Left ventricle myocardium inferior (tissue), 1 donor: ENCODE measurements around the gene PLD2. TPM values are rescaled to one million over a fixed set of nuclear protein-coding genes. Genes with fewer than 3 reads are reported as not detected.

Source experiments
- DNase-seq: peaks from one replicate; pipeline ENCODE4 v3.0.0-alpha.2; 2020
- H3K27ac ChIP-seq: fragments of 200-600 bp; replicated peaks from 2 replicates; pipeline ENCODE4 v1.8.0; 2021
- H3K27me3 ChIP-seq: fragments of 200-600 bp; 2 replicates; pipeline ENCODE4 v1.8.0; 2021; ENCODE audit warnings: low read depth
- H3K36me3 ChIP-seq: fragments of 200-600 bp; 2 replicates; pipeline ENCODE4 v1.8.0; 2021
- H3K4me1 ChIP-seq: fragments of 200-600 bp; 2 replicates; pipeline ENCODE4 v1.8.0; 2021
- H3K4me3 ChIP-seq: fragments of 200-600 bp; 2 replicates; pipeline ENCODE4 v1.8.0; 2021; ENCODE audit warnings: mild to moderate bottlenecking, moderate library complexity
- H3K9me3 ChIP-seq: fragments of 200-600 bp; replicated peaks from 2 replicates; pipeline ENCODE4 v1.8.0; 2021
- CTCF ChIP-seq: fragments of 200-600 bp; IDR thresholded peaks from 2 replicates; pipeline ENCODE4 v1.8.0; 2021; ENCODE audit warnings: antibody characterized with exemption, mild to moderate bottlenecking, borderline replicate concordance
- intact Hi-C: fragments of 100-400 bp; cut with micrococcal nuclease; formaldehyde crosslinking; loops from one replicate; pipeline ENCODE4 v1.11.0; 2022
- long read RNA-seq: library from polyadenylated mRNA; unstranded; transcript quantifications from one replicate; pipeline ENCODE4 v2.0.0, GENCODE V29; 2021
- total RNA-seq: library from RNA; stranded (reverse); fragmentation: NEBNext Ultra II Directional; extraction: Animal tissue kit (Norgen Biotek cat#: 25700); gene quantifications from one replicate; pipeline ENCODE4 v1.2.1, GENCODE V29; 2021
- donor health status: DM: no; HTN: yes; CAD: no; lungs with severe emphysema.

The PLD2 gene
- 11.2 TPM for total RNA-seq
- long read RNA-seq, partial matches to known transcripts, result 2 of 20 reads
- long read RNA-seq, other reads (novel, unspliced or antisense), result 12 of 20 reads

- Histone ChIP-seq H3K4me1 (peaks cover 46% of the 10 kb centered on the region), H3K9me3 (no peaks in the 10 kb centered on the region), H3K27ac (peak within 1 kb of the TSS; percentile 88), H3K4me3 (peak within 1 kb of the TSS; percentile 88), H3K36me3 (peaks cover 14% of the 10 kb centered on the region), H3K27me3 (no peaks in the 10 kb centered on the region)
- TF ChIP-seq CTCF, result no peak
- intact Hi-C loops, result no loop called here
- DNase-seq, result peak; percentile 90
Observed at GRCh38 chr17:4806777-4807604, at the start of gene PLD2. Gene PLD2 (plus strand): TSS chr17:4807152. CDS start chr17:4807773, 621 bp downstream.

GRCh38 chr17:4759776-4760236, 47.1 kb upstream of the PLD2 start:
- Histone ChIP-seq H3K27me3 (peaks cover 50% of the 10 kb centered on the region), H3K4me1 (no peaks in the 10 kb centered on the region), H3K4me3 (no peak overlapping the region), H3K27ac (no peak overlapping the region), H3K36me3 (no peaks in the 10 kb centered on the region), H3K9me3 (no peaks in the 10 kb centered on the region)
- intact Hi-C loops, result no loop called here
- DNase-seq, result no peak
- TF ChIP-seq CTCF, result no peak

- H3K9me3 ChIP-seq, result no peaks in the 10 kb centered on the region
- no peak overlapping the region for H3K4me3 ChIP-seq
- H3K27ac ChIP-seq, result no peak overlapping the region
- DNase-seq, result no peak
- no peak for TF ChIP-seq CTCF
- H3K4me1 ChIP-seq, result no peaks in the 10 kb centered on the region
- intact Hi-C loops, result no loop called here
- no peaks in the 10 kb centered on the region for H3K36me3 ChIP-seq
- H3K27me3 ChIP-seq, result peaks cover 25% of the 10 kb centered on the region
Observed at GRCh38 chr17:4764595-4764994, 42.4 kb upstream of the PLD2 start.

GRCh38 chr17:4766201-4766600, 40.8 kb upstream of the PLD2 start:
- H3K4me1 ChIP-seq, result no peaks in the 10 kb centered on the region

GRCh38 chr17:4766723-4767122, 40.2 kb upstream of the PLD2 start:
- Histone ChIP-seq H3K27me3 (peaks cover 14% of the 10 kb centered on the region), H3K9me3 (no peaks in the 10 kb centered on the region), H3K36me3 (no peaks in the 10 kb centered on the region), H3K4me1 (no peaks in the 10 kb centered on the region), H3K27ac (peak overlapping the region; percentile 44), H3K4me3 (no peak overlapping the region)
- no peak for DNase-seq
- intact Hi-C loops, result no loop called here
- TF ChIP-seq CTCF, result no peak

More at GRCh38 chr17:4766201-4766600, 40.8 kb upstream of the PLD2 start:
- no peak for DNase-seq
- Histone ChIP-seq H3K36me3 (no peaks in the 10 kb centered on the region), H3K4me3 (no peak overlapping the region), H3K9me3 (no peaks in the 10 kb centered on the region), H3K27ac (peak overlapping the region; percentile 44), H3K27me3 (peaks cover 14% of the 10 kb centered on the region)
- TF ChIP-seq CTCF, result no peak
- intact Hi-C loops, result no loop called here
